Measurements from ENCODE around the gene AOC1.
"Not testable (repeated sequence)": the region's sequence is repeated elsewhere in the genome, so short reads cannot be mapped to it uniquely, and the experiment has no call there.

Gene AOC1

GRCh38 chr7:150897502-150898474 is 45.5 kb downstream of the AOC1 start:
- no peak for DNase-seq (ENCODE audit: low read depth)

DNA sequence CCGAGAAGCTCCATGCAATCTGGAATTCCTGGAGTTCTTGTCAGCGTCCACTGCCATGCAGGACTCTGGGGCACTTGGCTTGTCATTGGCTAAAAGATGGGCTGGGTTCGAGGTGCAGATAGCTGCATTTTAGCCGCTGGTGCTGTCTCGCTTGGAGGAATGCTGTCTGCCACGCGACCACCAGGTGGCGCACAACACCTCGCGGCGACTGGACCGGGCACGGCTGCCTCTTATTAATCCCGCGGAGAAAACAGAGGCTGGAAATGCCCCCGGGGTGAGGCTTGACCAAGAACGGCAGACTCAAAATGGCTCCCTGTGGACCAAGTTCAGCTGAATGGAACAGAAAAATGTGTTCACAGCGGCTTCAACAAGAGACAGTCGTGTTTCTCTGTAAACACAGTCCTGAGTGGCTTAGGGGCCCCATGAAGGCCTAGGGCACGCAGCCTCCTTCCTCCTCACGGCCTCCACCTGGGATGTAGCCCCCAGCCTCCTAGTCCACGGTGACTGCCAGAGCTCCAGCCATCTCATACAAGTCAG is 46.2 kb downstream of the AOC1 start:
- peak; percentile 43 for DNase-seq (ENCODE audit: low read depth)

DNA sequence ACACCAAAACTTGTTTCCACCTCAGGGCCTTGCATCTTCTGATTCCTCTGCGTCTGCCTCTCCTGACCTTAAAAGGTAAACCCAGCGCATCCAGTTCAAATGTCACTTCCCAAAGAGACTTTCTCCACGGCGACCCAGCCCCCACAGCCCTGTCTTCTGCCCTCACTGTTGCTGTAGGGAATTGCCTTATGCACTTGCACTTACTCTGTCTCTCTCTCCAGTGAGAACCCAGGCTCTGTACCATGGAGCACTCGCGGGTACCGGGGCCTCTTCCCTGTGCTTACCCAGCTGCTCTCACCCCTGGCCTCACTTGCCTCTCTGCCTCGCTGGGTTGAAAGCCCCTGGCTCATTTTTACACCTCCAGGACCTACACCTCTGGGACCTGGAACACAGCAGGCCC is 48.4 kb downstream of the AOC1 start:
- no peak for DNase-seq (ENCODE audit: low read depth)

DNA sequence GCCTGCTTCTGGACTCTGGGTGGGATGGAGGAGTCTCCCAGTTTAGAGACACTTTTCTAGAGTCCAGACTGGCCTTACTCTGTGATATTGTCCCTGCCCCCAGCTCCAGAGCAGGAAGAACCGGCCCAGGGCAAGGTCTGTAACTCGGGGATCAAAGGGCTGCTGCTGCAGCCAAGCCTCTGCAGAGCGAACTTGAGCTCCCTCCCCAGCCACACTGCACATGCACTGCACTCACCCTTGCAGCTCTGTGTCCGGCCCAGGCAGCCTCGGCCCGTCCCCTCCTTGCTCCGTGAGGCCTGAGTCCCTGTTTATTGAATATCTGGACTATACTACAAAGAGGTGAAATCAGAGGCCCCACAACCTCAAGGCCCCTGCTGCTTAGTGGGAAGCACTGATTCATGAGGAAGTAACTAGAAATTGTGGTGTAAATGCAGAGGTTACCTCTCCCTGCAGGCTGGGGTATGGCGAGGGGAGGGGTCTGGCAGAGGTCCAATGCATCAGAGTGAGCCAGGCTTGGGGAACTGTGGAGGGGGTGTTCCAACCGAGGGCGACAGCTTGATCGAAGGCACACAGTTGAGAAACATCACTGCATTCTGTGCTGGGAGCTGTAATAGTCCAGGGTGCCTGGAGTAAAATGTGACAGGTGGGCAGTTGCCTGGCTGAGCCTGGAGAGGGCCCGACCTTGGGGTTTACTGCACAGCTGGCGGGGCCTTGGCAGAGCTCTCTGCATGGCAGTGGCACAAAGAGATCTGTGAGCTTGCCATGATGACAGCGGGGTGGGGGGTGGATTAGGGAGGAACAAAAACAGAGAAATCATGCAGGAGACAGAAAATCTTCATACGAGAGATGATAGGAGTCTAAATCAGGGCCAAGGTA is 49.1 kb downstream of the AOC1 start:
- DNase-seq (ENCODE audit: low read depth) = no peak

GRCh38 chr7:150902078-150903033 is 50.0 kb downstream of the AOC1 start:
- DNase-seq (ENCODE audit: low read depth) = no peak

DNA sequence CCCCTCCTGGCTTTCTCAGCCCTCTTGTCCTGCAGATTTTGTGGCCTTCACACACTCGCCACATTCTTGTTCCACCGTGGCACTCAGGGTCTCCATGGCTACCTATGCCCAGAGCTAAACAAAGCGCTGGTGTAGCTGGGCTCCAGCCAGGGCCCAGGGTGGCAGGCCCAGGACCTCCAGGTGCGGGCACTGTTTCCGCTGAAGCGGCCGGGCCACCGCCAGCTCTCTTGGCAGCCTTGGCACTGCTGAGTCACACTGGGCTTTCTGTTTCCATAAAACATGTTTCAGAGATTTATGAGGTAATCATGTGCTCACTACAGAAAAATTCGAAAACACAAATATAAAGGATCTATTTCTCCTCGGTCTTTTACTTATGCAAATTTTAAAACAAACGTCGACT is 51.3 kb downstream of the AOC1 start:
- DNase-seq (ENCODE audit: low read depth) = peak; percentile 38

DNA sequence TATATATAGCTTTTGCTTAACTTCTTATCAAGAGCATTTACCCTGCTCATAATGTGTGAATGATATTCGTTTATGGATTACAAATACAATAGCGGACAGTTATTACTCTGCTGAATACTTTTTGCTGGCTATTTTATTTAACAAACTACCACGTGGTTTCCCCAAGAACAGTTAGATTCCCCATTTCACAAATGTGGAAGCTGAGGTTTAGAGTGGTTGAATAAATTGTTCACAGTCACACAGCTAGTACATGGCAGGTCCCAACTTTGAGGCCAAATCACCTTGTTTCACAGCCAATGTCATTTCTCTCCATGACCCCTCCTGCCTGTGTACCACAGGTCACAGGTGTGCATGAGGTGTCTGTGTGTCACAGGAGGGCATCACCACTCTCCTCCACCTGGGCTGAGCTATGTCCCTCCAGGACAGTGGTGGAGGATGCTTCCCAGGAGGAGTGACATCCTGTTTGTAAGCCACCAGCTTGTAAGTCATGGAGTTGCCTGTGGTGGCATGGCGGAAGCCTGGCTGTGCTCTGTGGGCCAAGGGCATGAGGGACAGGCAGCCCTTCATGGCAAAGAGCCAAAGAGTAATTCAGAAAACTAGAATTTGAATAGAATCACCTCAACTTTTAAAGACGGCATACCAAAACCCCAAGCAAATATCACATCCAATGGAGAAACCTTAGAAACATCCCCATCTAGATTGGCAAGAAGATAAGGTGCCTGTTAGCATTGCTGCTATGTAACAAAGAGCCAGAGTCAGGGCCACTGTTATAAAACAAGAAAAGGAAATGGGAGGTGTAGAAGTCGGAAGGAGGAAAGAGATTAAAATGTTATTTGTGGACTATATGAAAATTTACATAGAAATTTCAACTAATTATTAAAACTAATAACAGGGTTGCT is 51.9 kb downstream of the AOC1 start:
- no peak for DNase-seq (ENCODE audit: low read depth)

DNA sequence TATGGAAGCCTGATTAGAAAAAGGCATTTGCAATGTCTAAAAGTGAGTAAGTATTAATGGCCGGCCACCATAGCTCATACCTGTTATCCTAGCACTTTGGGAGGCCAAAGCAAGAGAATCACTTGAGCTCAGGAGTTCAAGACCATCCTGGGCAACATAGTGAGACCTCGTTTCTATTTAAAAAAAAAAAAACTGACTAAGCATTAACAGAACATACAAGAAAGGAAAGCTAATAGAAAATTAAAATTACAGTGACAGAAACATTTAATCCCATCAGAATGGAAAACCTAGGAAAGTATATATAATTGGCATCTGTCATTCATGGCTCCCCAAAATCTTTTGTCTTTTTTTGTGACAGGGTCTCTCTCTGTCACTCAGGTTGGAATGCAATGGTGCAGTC is 55.9 kb downstream of the AOC1 start:
- no peak for DNase-seq (ENCODE audit: low read depth)

DNA sequence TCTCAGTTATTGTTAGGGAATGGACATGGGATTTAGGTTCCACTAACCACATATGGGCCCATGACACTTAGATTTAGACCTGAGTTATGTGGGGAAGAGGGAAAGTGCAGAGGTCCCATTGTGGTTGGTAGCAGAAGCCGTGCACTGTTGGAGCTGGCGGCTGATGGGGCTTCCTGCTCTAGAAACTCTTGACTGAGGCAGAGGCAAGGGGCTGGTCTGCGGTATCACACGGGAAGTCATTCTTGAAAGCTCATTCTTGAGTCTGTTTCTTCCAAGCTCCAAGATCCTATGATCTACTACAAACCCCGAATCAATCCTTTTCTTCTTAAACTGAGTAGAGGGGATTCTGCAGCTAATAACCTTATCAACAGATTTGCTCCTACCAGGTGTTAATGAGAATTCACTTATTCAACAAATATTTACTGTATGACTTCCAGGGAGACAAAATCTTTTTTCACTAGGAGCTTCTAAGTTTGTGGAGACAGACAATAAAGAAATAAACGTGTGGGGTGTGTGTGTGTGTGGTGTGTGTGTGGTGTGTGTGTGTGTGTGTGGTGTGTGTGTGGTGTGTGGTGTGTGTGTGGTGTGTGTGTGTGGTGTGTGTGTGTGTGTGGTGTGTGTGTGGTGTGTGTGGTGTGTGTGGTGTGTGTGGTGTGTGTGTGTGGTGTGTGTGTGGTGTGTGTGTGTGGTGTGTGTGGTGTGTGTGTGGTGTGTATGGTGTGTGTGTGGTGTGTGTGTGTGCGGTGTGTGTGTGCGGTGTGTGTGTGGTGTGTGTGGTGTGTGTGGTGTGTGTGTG is 57.1 kb downstream of the AOC1 start:
- no peak for DNase-seq (ENCODE audit: low read depth)

- not testable (repeated sequence) for DNase-seq (ENCODE audit: low read depth)
These were observed 58.1 kb downstream of the AOC1 start for GRCh38 chr7:150910305-150910995.

GRCh38 chr7:150910996-150911422 is 58.7 kb downstream of the AOC1 start:
- DNase-seq (ENCODE audit: low read depth) = no peak

All from fibroblast of the conjunctiva (primary cell).